ENCODE data around the gene GPR107. TPM values are rescaled to one million over a fixed set of nuclear protein-coding genes. Genes with fewer than 3 reads are reported as not detected.

Gene GPR107
- total and polyA plus RNA-seq, 2 of the 8 experiments (the other 6 are each of a cell fraction or from before 2014, with no cell fraction given), result 19.3 to 30.7 TPM

DNA sequence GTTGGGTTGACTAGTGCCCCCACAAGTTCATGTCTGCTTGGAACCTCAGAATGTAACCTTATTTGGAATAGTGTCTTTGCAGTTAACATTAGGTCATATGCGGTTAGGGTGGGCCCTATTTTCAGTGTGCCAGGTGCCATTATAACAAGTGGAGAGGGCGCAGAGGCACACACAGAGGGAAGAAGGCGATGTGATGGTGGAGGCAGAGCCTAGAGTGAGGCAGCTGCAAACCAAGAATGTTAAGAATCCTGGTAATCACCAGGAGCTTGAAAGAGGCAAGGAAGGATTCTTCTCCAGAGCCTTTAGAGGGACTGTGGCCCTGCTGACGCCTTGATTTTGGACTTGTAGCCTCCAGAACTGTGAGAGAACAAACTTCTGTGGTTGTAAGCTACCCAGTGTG lies 10.9 kb downstream of the GPR107 start:
- no peak overlapping the region for H3K56ac ChIP-seq (replicated peaks; ENCODE audit: insufficient read length, low read depth, low read length)
- 77% methylated on average over 4 of the region's 4 CpGs; no CpG with 5 or more reads in 1 of the 2 experiments for WGBS, 2 experiments (ENCODE audit: extremely low coverage in 1 of 2, insufficient coverage in 1 of 2, insufficient read length in 1 of 2, insufficient replicate concordance in 2 of 2, low coverage in 1 of 2, low lambda C conversion rate in 2 of 2, missing lambda C conversion rate in 1 of 2)

More for the DNA sequence above, 10.9 kb downstream of the GPR107 start:
- no peaks in the 10 kb centered on the region; the same call in 1 of the 2 replicates for H3K79me1 ChIP-seq (ENCODE audit: low read depth, low read length)
- no peak overlapping the region for H4K8ac ChIP-seq (ENCODE audit: extremely low read depth, insufficient read depth, low read length)
- no peak overlapping the region for H3K14ac ChIP-seq (ENCODE audit: insufficient read length)
- H2BK120ac ChIP-seq (replicated peaks; ENCODE audit: low read depth, low read length), result no peak overlapping the region
- H2BK20ac ChIP-seq (ENCODE audit: low read length), result no peak overlapping the region
- no peaks in the 10 kb centered on the region for H3K4me1 ChIP-seq (replicated peaks in 1 of 4; ENCODE audit: control insufficient read depth in 3 of 4, insufficient read depth in 4 of 4, low read length in 3 of 4)
- H3K18ac ChIP-seq (ENCODE audit: extremely low read depth, low read length), result no peak overlapping the region
- no peak overlapping the region for H4K91ac ChIP-seq (replicated peaks; ENCODE audit: insufficient read length, low read length)
- H4K20me1 ChIP-seq (replicated peaks in 1 of 2; ENCODE audit: control insufficient read depth in 1 of 2, insufficient read depth in 2 of 2, low read length in 2 of 2), result peaks cover 0 to 4% of the 10 kb centered on the region in 2 experiments
- no peak overlapping the region for H2BK12ac ChIP-seq (ENCODE audit: low read depth, low read length)
- no peak overlapping the region for H2BK15ac ChIP-seq (ENCODE audit: low read length)
- CTCF ChIA-PET (ENCODE audit: partially characterized antibody), result interaction anchor here (1.2 kb wide), 2 partner anchors 34 to 189 kb away, joined by 3 read pairs; no protein-coding TSS in a partner anchor
- no peaks in the 10 kb centered on the region for H3K9me3 ChIP-seq (ENCODE audit: insufficient read depth in 2 of 2, low read depth in 1 of 2, low read length in 1 of 2)
- H3K9ac ChIP-seq (replicated peaks in 1 of 4; ENCODE audit: extremely low read depth in 1 of 4, low read depth in 3 of 4, low read length in 3 of 4), result no peak overlapping the region
- H3K36me3 ChIP-seq (ENCODE audit: control insufficient read depth in 2 of 4, insufficient read depth in 4 of 4, low read length in 3 of 4), result no peaks in the 10 kb centered on the region
- peaks cover 3 to 42% of the 10 kb centered on the region in 2 experiments; a peak in 3 of 4 replicates for H3K79me2 ChIP-seq (ENCODE audit: control insufficient read depth in 1 of 2, insufficient read depth in 2 of 2, low read length in 2 of 2)
- DNase-seq (ENCODE audit: low read depth in 1 of 2, low spot score in 2 of 2) (no peak), FAIRE-seq (no peak)
- POLR2A ChIA-PET (ENCODE audit: partially characterized antibody), result no interaction called here
- no peak overlapping the region for H2AK5ac ChIP-seq (ENCODE audit: low read depth, low read length)
- no peak for TF ChIP-seq GABPA (IDR thresholded peaks at IDR 0.05; ENCODE audit: borderline replicate concordance, insufficient read depth, low read length)
- TF ChIP-seq ASH2L (IDR thresholded peaks at IDR 0.05; ENCODE audit: low read length), result no peak
- peak; percentile 60; the same call in 1 of the 2 replicates for TF ChIP-seq TEAD4 (IDR thresholded peaks at IDR 0.05; ENCODE audit: low read depth, low read length)
- no peak for TF ChIP-seq SAP30 (IDR thresholded peaks at IDR 0.05; ENCODE audit: insufficient read depth, insufficient replicate concordance, low read length)
- no peak for TF ChIP-seq KDM1A (IDR thresholded peaks at IDR 0.05; ENCODE audit: borderline replicate concordance, low read length)
- no peak for TF ChIP-seq CREB1 (IDR thresholded peaks at IDR 0.05)
- H3K23ac ChIP-seq (ENCODE audit: insufficient read length), result no peak overlapping the region
- H4K5ac ChIP-seq (ENCODE audit: insufficient read length, low read depth, low read length), result no peak overlapping the region
- no peak overlapping the region; the same call in 1 of the 2 replicates for H3K27ac ChIP-seq (ENCODE audit: low read depth, low read length)
- no peak overlapping the region for H3K4me3 ChIP-seq (ENCODE audit: extremely low read depth in 1 of 4, insufficient read depth in 2 of 4, low read depth in 3 of 4, low read length in 4 of 4)
- H2BK5ac ChIP-seq (ENCODE audit: low read depth, low read length), result peak overlapping the region; percentile 71; the same call in 1 of the 2 replicates
- H3K23me2 ChIP-seq (ENCODE audit: low read depth, low read length), result no peaks in the 10 kb centered on the region
- H2AFZ ChIP-seq (ENCODE audit: low read length), result no peak overlapping the region
- no peaks in the 10 kb centered on the region for H3K27me3 ChIP-seq (replicated peaks in 1 of 4; ENCODE audit: control insufficient read depth in 3 of 4, extremely low read depth in 1 of 4, insufficient read depth in 3 of 4, low read length in 3 of 4)
- no peak overlapping the region for H3K4me2 ChIP-seq (ENCODE audit: insufficient read depth in 1 of 2, low read depth in 2 of 2, low read length in 2 of 2)
- no peak overlapping the region for H3K4ac ChIP-seq (replicated peaks; ENCODE audit: insufficient read length, low read depth, low read length)
